Activated T-cell treated with anti-CD3 and anti-CD28 coated beads for 4 hours (primary cell): Measurements from ENCODE around the gene SLC41A2.
"Not testable (repeated sequence)": the region's sequence is repeated elsewhere in the genome, so short reads cannot be mapped to it uniquely, and the experiment has no call there.

ENCODE experiments used
- DNase-seq: peaks from one replicate; pipeline ENCODE4 v3.0.0-alpha.2; 2020

The SLC41A2 gene, protein sequence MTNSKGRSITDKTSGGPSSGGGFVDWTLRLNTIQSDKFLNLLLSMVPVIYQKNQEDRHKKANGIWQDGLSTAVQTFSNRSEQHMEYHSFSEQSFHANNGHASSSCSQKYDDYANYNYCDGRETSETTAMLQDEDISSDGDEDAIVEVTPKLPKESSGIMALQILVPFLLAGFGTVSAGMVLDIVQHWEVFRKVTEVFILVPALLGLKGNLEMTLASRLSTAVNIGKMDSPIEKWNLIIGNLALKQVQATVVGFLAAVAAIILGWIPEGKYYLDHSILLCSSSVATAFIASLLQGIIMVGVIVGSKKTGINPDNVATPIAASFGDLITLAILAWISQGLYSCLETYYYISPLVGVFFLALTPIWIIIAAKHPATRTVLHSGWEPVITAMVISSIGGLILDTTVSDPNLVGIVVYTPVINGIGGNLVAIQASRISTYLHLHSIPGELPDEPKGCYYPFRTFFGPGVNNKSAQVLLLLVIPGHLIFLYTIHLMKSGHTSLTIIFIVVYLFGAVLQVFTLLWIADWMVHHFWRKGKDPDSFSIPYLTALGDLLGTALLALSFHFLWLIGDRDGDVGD

DNA sequence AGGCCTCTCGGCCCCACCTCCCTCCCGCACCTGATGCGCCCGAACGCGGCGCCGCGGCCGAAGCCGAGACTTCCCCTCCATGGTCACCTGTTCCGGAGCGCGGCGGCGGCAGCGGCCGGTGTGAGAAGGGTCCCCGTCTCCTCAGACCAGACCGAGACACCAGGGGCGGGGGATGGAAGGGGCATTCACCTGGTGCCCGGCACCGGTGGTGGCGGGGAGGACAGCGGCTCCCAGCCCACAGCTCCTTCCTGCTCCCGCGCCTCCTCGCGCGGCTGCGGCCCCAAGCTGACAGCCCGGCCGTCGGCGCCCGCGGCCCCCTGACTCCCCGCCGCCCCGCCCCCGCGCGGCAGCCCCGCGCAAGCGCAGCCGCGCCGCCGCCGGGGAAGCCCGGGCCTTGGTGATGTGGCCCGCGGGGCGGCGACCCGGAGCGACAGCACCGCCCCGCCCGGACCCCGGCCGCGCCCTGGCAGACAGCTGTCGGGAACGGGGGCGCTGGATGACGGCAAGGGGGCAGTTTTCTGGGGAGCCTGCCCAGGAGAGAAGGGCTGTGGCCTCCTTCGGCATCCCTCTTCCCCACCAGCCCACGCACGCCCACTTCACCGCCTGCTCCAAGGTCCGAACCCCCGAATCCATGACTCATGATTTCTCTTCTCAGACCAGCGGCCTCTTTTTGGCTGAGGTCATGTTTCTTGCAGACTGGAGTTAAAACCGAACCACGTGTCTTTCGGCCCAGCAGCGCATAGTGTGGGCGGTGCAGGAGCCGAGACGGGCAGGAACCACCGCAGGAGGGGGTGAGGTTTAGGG lies at the start of gene SLC41A2:
Gene SLC41A2, minus strand, starts transcription at position 290 of the 804 bp plus-strand sequence. CDS start 29,763 bp downstream, outside the sequence.
- DNase-seq = peak; percentile 74

DNA sequence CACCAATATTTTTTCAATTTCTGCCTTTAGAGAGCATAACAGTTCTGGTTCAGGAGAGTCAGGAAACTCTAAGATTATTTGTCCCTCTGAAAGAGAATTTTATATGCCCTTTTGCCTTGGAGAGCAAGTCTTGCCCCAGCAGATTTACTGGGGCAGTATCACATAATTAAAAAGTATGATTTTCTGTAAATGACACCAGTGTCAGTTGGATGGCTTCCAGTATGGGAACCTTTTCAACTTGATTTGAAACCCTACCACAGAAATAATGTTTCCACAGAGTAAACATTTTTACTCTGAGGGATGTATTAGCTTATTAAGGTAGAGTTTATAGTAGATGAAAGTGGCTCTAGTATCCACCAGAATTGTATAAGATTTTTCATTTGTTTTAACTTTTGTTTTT lies 43.4 kb upstream of the SLC41A2 start:
- no peak for DNase-seq

DNA sequence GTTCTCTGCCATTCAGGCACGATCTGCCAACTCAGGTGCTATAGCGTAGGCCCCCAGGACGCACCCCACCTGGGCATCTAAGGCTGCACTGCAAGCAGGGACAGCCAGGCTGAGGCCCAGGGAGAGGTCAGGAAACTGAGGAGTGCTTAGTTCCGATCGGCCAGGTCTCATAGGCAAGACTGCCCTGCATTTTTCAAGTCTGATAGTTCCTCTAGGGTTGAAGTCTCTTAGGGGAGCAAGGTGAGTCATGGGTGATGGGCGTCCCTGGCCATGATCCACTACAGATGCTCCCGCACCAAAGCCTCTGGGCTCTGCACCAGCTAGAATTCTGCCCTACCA lies 41.2 kb upstream of the SLC41A2 start:
- DNase-seq = no peak

DNA sequence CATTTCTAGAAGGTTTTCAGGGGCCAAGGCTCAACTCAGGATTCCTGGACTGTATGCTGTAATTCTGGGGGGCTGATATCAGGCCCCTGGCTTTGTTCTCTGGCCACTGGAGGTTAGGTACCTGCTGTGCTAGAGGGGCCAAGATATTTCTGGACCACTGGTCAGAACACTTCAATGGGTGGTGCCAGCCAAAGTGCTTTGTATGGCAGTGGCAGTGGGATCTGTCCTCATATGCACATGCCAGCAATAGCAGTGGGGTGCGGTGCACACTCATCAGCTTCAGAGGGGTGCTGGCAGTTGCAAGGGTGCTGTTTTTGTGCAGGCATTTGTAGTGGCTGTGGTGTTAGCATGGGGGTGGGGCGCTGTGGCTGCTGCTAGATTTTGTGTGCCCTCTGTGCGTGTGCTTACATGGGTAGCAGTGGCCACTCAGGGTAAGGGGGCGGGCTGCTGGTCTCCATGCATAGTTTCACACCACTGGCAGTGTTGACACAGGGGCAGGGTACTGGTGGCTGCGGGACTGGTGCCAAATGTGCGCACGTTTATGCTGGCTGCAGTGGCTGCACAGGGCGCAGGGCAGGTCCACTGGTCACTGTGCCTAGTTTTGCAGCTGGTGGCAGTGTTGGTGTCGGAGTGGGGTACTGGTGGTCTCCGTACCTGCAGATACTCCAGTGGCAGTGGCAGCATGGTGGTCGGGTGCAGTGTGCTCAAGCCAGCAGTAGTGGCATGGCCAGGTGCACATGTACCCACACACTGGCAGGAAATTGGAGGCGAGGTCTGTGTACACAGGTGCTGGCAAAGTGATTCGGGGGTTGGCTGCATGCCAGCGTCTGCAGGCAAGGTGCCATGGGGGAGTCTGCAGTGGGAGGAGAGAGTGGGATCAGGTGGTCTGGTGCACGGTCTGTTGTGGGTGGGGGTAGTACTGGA lies 40.6 kb upstream of the SLC41A2 start:
- DNase-seq = no peak

DNA sequence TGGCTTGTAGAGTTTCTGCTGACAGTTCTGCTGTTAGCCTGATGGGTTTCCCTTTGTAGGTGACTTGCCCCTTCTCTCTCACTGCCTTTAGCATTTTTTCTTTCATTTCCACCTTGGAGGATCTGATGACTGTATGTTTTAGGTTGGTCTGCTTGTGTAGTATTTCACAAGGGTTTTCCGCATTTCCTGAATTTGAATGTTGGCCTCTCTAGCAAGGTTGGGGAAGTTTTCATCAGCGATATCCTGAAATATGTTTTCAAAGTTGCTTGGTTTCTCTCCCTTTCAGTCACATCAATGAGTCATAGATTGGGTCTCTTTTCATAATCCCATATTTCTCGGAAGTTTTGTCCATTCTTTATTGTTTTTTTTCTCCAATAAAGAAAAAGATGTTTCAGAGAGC lies 39.5 kb upstream of the SLC41A2 start:
- no peak for DNase-seq

DNA sequence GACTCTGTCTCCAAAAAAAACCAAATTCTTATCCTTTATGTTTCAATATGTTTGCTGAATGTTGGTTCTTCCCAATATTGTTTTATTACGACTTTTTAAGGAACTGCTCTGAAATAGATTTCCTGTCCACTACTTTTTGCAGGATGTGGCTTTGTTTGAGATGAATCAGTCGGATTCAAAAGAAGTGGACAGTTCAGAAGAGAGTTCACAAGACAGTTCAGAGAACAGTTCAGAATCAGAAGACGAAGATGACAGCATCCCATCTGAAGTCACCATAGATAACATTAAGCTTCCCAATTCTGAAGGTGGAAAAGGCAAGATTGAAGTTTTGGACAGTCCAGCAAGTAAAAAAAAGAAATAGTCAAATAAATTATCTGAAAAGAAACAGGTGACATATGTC lies 36.2 kb upstream of the SLC41A2 start:
- DNase-seq = no peak

DNA sequence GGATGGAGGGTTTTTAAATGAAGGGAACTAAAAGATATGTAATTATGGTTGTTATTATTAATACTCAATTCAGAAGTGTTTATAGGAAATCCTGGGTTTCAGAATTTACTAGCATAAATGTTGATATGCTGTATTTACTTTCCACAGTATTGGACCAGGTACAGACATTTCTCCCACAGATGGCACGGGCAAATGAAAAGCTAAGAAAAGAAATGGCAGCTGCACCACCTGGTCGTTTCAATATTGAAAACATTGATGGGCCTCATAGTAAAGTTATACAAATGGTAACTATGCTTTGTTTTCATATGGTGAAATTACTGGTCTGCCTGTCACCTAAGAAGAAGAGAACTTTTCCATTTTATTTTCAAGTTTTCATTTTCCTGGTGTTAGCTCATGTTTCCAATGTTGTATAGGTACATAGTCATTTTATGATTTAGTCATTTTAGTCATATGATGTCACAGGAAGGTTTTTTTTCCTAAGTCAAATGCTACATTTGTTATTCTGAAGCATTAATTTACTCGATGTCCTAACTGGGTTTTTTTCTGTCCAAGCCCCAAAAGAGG lies 33.6 kb upstream of the SLC41A2 start:
- DNase-seq = no peak

DNA sequence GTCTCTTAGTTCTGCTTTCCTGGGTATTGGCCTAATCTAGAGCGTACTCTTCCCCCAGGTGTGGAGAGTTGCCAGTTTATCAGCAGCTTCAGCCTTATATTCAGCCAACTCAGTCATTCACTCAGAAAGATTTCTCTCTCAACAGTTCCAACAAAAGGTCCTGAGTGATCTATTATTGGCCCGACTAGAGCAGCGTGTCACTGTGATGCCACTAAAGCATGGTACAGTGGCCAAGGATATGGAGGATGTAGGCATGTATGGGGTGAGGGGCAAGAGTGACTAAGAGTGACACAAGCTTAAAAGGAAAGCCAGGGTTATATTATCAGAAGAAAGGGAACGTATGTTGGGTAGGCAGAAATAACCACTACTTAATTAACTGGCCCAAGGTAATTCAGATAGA lies 32.9 kb upstream of the SLC41A2 start:
- DNase-seq = no peak

DNA sequence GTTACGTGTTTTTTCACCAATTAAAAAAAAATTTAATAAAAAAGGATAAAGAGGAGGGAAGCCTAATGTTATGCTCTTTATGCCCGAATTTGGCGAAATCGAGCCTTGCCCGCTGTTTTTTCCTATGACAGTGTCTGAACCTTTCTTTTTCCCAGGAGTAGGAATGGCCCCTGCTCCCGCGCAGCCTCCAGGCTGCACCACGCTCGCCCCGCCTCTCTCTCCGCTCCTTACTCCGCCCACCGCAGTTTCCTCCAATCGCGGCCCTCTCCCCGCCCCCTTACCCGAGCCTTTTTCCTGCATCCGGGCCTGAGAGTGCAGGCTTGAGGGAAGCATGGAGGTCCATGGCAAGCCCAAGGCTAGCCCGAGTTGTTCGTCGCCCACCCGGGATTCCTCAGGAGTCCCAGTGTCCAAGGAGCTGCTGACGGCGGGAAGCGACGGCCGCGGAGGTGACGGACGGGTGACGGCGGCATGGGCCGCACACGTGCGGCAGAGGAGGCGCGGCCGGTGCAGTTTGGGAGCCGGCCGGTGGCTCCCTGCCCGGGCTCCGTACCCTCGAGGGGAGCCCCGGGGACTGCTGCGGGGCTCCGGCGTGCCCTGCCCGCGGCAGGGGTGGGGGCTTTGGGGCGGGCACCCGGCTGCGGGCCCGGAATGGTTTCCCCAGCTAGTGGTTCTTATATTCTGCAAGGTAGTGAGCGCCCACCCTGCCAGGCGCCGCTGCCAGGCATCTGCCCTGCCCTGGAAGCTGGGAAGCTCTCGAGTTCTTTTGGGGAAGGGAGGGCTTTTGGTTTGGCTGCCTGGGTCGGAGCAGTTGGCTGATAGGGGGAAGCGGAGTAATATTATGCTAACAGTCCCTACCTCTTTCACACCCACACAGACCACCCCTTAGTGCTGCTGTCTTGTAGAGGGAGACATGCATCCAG lies 28.2 kb upstream of the SLC41A2 start, which contains the start of gene NOPCHAP1:
Gene NOPCHAP1, plus strand, starts transcription at position 295 of the 920 bp plus-strand sequence. Its CDS starts 37 bp downstream, at position 332.
- DNase-seq = peak; percentile 84

DNA sequence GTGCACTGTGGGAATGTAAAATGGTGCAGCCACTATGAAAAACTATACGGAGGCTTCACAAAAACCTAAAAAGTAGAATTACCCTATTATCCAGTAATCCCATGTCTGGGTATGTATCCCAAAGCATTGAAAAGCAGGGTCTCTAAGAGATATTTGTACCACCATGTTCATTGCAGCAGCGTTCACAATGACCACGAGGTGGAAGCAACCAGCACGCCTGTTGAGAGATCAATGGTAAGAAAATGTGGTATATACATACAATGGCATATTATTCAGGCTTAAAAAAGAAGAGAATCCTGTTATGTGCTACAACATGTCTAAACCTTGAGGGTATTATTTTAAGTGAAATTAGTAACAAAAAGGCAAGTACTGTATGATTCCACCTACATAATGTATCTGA lies 27.1 kb upstream of the SLC41A2 start:
- no peak for DNase-seq

DNA sequence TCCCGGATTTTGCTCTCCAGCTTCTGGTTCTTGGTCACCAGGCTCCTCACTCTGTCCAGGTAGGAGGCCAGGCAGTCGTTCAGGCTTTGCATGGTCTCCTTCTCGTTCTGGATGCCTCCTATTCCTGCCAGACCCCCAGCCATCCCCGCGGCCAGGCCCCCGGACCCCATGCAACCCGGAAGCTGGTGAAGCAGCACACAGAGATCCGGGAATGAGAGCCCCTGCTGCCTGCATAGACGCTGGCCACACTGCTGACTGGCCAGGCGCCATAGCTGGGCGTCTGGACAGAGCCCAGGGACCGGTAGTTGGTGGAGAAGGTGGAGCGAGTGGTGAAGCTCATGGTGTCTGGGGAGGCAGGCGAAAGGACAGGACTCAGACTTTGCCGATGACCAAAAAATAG lies 19.6 kb upstream of the SLC41A2 start:
- not testable (repeated sequence) for DNase-seq

DNA sequence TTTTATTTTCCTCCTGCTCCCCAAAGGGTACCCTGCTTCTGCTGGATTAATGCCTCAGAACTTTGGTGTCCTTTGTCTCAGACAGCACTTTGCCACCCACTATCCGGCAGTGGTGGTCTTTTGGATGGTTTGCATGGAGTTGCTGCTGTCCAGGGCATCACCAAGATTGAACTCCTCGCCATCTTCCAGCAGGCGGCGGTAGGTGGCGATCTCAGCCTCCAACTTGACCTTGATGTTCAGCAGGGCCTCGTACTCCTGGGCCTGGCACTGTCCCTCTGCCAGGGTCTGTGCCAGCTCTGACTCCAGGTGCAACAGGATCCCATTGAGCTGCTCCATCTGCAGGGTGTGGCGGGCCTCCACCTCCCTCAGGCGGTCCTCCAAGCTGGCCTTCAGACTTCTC lies 18.6 kb upstream of the SLC41A2 start:
- DNase-seq = no peak

DNA sequence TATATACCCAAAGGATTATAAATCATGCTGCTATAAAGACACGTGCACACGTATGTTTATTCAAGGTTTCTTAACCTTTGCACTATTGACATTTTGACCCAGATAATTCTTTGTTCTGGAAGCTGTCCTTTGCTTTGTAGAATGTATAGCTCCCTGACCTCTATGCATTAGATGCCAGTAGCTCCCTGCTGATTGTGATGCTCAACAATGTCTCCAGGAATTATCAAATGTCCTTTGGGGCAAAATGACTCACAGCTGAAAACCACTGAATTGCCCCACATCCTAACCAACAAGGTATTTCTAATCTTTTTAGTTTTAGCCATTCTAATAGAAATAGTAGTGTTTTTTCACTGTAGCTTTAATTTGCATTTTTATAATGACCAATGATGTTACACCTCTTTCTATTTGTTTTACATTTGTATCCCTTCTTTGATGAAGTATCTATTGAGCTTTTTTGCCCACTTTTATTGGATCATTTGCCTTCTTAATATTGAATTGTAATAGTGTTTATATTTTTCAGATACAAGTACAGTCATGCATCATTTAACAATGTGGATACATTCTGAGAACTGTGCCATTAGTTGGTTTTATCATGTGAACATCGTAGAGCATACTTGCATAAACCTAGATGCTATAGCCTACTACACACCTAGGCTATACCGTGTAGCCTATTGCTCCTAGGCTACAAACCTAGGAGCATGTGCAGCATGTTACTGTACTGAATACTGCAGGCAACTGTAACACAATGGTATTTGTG lies 17.7 kb upstream of the SLC41A2 start:
- DNase-seq = no peak

DNA sequence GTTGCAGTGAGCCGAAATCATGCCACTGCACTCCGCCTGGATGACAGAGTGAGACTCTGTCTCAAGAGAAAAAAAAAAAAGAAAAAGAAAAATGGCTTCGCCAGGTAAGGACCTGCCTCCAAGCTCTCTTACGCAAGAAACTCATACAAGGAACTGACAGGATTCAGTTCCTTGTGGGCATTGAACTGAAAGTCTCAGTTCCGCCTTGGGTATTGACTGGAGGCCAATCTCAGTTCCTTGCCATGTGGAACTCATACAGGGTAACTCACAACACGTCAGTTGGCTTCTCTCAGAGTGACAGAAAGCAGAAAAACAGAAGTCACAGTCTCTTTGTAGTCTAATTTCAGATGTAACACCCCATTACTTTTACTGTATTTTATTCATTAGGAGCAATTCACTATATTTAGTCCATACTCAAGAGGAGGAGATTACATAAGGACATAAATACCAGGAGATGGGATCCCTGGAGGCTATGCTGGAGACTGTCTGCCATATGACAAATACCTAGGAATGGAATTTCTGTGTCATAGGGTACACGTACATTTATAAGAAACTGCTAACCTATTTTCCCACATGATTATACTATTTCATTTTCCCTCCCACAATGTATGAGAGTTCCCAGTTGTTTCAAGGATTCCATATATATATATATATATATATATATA lies 16.7 kb upstream of the SLC41A2 start:
- no peak for DNase-seq

DNA sequence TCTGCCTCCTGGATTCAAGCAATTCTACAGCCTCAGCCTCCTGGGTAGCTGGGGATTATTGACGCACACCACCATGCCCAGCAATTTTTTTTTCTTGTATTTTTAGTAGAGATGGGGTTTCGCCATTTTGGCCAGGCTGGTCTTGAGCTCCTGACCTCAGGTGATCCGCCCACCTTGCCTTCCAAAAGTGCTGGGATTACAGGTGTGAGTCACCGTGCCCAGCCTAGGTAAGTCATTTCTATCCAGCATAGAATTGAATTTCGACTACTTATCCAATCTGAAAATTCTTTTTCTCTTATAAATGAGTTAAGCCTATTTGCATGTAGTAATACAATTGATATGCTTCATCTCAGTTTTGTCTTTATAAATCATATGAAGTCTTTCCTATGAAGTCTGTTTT lies 15.2 kb upstream of the SLC41A2 start:
- no peak for DNase-seq

DNA sequence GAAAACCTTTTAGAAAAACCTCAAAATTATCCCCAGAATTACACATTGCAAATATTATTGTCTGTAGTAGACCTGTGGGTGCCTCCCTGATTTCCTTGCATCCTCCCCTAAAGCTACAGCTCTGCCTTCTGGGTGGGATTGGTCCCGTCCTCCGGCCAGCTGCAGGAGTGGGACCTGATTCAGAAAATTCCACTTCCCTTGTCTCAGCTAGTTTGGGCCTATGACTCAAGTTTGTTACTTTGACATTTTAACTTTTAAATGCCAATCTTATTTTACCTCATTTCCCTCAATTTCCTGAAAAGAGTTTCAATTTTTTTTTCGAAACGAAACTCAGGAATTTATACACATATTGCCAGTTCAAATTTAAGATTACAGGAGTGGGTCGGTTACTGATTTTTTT lies 13.2 kb upstream of the SLC41A2 start:
- DNase-seq = no peak

DNA sequence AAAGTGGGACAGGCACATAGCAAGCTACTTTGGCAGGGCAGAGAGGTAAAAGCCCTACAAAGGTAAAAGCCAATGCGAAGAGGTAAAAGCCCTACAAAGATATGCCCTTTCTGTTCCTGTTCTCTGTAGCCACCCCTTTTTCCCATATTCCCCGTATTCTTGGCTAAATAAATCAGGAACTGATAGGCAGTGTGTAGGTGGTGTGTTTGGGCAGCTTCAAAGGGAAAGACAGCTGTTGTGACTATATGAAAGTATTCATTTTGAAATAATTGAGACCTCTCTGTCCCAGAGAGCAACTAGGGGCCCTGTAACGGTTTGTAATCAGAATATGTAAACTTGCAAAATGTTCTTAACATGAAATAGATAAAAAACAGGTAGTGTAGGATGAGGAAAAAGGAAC lies 11.3 kb upstream of the SLC41A2 start:
- DNase-seq = no peak

DNA sequence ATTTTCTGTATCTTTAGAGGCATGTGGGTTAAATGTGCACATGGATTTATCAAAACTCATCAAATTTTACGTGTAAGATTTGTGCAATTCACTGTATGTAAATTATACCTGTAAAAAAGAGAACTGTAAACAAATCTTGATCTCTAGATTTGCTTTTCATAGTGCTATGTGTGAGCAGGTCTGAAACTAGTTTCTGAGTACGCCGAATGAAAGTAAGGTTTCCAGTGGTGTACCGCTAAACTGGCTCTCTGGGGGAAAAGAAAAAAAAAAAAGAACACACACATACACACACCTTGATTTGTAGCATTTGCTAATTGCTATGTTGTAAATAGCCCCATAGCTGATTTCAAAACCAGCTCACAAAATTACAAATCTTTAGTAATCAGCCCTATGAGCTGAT lies 8.6 kb upstream of the SLC41A2 start:
- DNase-seq = no peak

DNA sequence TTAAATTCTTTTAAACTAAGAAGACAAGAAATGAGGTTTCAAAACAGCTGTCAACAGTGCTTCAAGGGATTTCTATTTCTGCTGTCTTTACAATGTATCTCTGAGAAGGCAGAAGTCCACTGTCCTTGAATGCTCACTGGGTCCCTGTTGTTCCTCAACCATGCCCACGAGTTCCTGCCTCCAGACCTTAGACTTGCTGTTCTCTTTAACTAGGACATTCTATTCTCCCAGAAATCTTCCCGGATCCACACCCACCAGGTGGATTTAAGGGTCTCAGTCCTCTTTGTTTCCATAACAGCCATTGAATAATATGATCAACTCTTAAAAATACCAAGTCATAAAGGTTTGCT lies 6.7 kb upstream of the SLC41A2 start:
- DNase-seq = no peak
